Testis (tissue), 2 donors: ENCODE data around the gene ELMOD3.

Source experiments
- CTCF ChIP-seq, 3 experiments: fragments of 450-650 bp in 2 of 3; fragments of 200-600 bp in 1 of 3; sonication (generic) in 1 of 3; IDR thresholded peaks; one replicate each; pipeline ENCODE4 v1.5.1; 2016 to 2019; ENCODE audit warnings: antibody characterized with exemption in 3 of 3, mild to moderate bottlenecking in 2 of 3, moderate library complexity in 1 of 3
- POLR2A ChIP-seq: fragments of 450-650 bp; IDR thresholded peaks from one replicate; pipeline ENCODE4 v1.6.1; 2017; ENCODE audit warnings: antibody characterized with exemption, mild to moderate bottlenecking, moderate library complexity

GRCh38 chr2:85354286-85355072, at the start of gene ELMOD3, which contains the start of gene RETSAT:
- TF ChIP-seq CTCF (IDR thresholded peaks at IDR 0.05), result peak in 1 of 3 experiments; percentile 19
- TF ChIP-seq POLR2A, result peak; percentile 85
